Measurements from ENCODE around the gene SULT6B1.
A peak's percentile ranks its signal among the peaks of the same experiment; 100 is the strongest.
"Not testable (repeated sequence)": the region's sequence is repeated elsewhere in the genome, so short reads cannot be mapped to it uniquely, and the experiment has no call there.

Gene SULT6B1

GRCh38 chr2:37188570-37188969, at the start of gene SULT6B1:
TSS of gene SULT6B1 (minus strand) at chr2:37188670. CDS start at chr2:37188640, 30 bp downstream.
- no peak within 1 kb of the TSS for H3K4me3 ChIP-seq (replicated peaks in 1 of 2; ENCODE audit: low read depth in 2 of 2, low read length in 2 of 2)
- DNase-seq (ENCODE audit: low read depth in 2 of 2) = no peak
- TF ChIP-seq CTCF (IDR thresholded peaks at IDR 0.05; ENCODE audit: low read depth, low read length) = no peak

- DNase-seq (ENCODE audit: low read depth in 2 of 2) = peak in 1 of 2 donors; percentile 11
- H3K4me3 ChIP-seq (replicated peaks in 1 of 2; ENCODE audit: low read depth in 2 of 2, low read length in 2 of 2) = peak overlapping the region; percentile 92 to 98
- TF ChIP-seq CTCF (IDR thresholded peaks at IDR 0.05; ENCODE audit: low read depth, low read length) = no peak
These were observed 43.9 kb upstream of the SULT6B1 start for GRCh38 chr2:37232131-37232933.

- H3K4me3 ChIP-seq (replicated peaks in 1 of 2; ENCODE audit: low read depth in 2 of 2, low read length in 2 of 2) = peak within 1 kb of the TSS; percentile 92 to 98
- no peak for TF ChIP-seq CTCF (IDR thresholded peaks at IDR 0.05; ENCODE audit: low read depth, low read length)
- DNase-seq (ENCODE audit: low read depth in 2 of 2) = peak; percentile 93 to 94
These were observed 43.0 kb upstream of the SULT6B1 start, which contains the start of the genes CEBPZ and NDUFAF7 for GRCh38 chr2:37231241-37232130. TSS of gene CEBPZ (minus strand) at chr2:37231596. CDS start at chr2:37231567, 29 bp downstream. TSS of gene NDUFAF7 (plus strand) at chr2:37231658. CDS start at chr2:37231706, 48 bp downstream.

- DNase-seq (ENCODE audit: low read depth in 2 of 2) = peak; percentile 10 to 20
- peak overlapping the region; percentile 92 to 98 for H3K4me3 ChIP-seq (replicated peaks in 1 of 2; ENCODE audit: low read depth in 2 of 2, low read length in 2 of 2)
- TF ChIP-seq CTCF (IDR thresholded peaks at IDR 0.05; ENCODE audit: low read depth, low read length) = no peak
These were observed 42.1 kb upstream of the SULT6B1 start for GRCh38 chr2:37230581-37230980.

GRCh38 chr2:37228788-37229187, 40.3 kb upstream of the SULT6B1 start:
- no peak overlapping the region for H3K4me3 ChIP-seq (replicated peaks in 1 of 2; ENCODE audit: low read depth in 2 of 2, low read length in 2 of 2)
- DNase-seq (ENCODE audit: low read depth in 2 of 2) = no peak
- no peak for TF ChIP-seq CTCF (IDR thresholded peaks at IDR 0.05; ENCODE audit: low read depth, low read length)

- TF ChIP-seq CTCF (IDR thresholded peaks at IDR 0.05; ENCODE audit: low read depth, low read length) = no peak
These were observed 38.4 kb upstream of the SULT6B1 start for GRCh38 chr2:37226863-37227262.

GRCh38 chr2:37225129-37225528, 36.7 kb upstream of the SULT6B1 start:
- DNase-seq (ENCODE audit: low read depth in 2 of 2); H3K4me3 ChIP-seq (replicated peaks in 1 of 2; ENCODE audit: low read depth in 2 of 2, low read length in 2 of 2): not testable (repeated sequence)

More at GRCh38 chr2:37226863-37227262, 38.4 kb upstream of the SULT6B1 start:
- DNase-seq (ENCODE audit: low read depth in 2 of 2) = no peak
- H3K4me3 ChIP-seq (replicated peaks in 1 of 2; ENCODE audit: low read depth in 2 of 2, low read length in 2 of 2) = no peak overlapping the region

Measured in cardiac fibroblast (primary cell).